ENCODE measurements around the gene GPR108. TPM values are rescaled to one million over a fixed set of nuclear protein-coding genes. Genes with fewer than 3 reads are reported as not detected.

GPR108 gene
- total RNA-seq, 6 experiments from 2014 or later: 22.3 to 53.0 (median 41.3) TPM

GRCh38 chr19:6725513-6726231, 11.7 kb downstream of the GPR108 start:
- ATAC-seq: peak; percentile 12 to 35 (median 20)
- Histone ChIP-seq H3K4me3 (peak overlapping the region in 2 of 3 donors; percentile 34 to 40), H3K4me1 (peaks cover 0 to 79% (median 23%) of the 10 kb centered on the region in 4 donors), H3K36me3 (no peaks in the 10 kb centered on the region), H3K27ac (peak overlapping the region; percentile 65 to 86 (median 67)), H3K9me3 (no peaks in the 10 kb centered on the region), H3K27me3 (no peaks in the 10 kb centered on the region)
- WGBS (ENCODE audit: insufficient coverage, low coverage, low lambda C conversion rate, missing lambda C conversion rate): 27% methylated on average over 12 of the region's 16 CpGs
- peak; percentile 25 for TF ChIP-seq POLR2A (IDR thresholded peaks at IDR 0.05)
- no peak for TF ChIP-seq CTCF (IDR thresholded peaks at IDR 0.05)
- intact Hi-C loops (cut with DNase I): no loop called here
- DNase-seq: peak in 2 of 3 donors; percentile 55 to 74

GRCh38 chr19:6724631-6725492, 12.5 kb downstream of the GPR108 start:
- 15% methylated on average over 15 of the region's 15 CpGs for WGBS (ENCODE audit: insufficient coverage, low coverage, low lambda C conversion rate, missing lambda C conversion rate)
- H3K27ac ChIP-seq: peak overlapping the region; percentile 65 to 86 (median 67)
- no peak for TF ChIP-seq CTCF (IDR thresholded peaks at IDR 0.05)
- no peak for TF ChIP-seq POLR2A (IDR thresholded peaks at IDR 0.05)
- no peaks in the 10 kb centered on the region for H3K9me3 ChIP-seq
- DNase-seq (peak in 2 of 3 donors; percentile 29 to 35), ATAC-seq (peak in 1 of 4 donors; percentile 1)
- H3K36me3 ChIP-seq: no peaks in the 10 kb centered on the region
- intact Hi-C loops (cut with DNase I): no loop called here
- H3K4me1 ChIP-seq: peaks cover 0 to 79% (median 23%) of the 10 kb centered on the region in 4 donors
- H3K27me3 ChIP-seq: no peaks in the 10 kb centered on the region
- peak overlapping the region; percentile 1 to 40 (median 34) for H3K4me3 ChIP-seq

- no peaks in the 10 kb centered on the region for H3K36me3 ChIP-seq
- ATAC-seq: no peak
- intact Hi-C loops (cut with DNase I): no loop called here
- WGBS (ENCODE audit: insufficient coverage, low coverage, low lambda C conversion rate, missing lambda C conversion rate): 23% methylated on average over 5 of the region's 5 CpGs
- peak overlapping the region; percentile 65 to 86 (median 67) for H3K27ac ChIP-seq
- H3K9me3 ChIP-seq: no peaks in the 10 kb centered on the region
- peaks cover 0 to 70% (median 20%) of the 10 kb centered on the region in 4 donors for H3K4me1 ChIP-seq
- no peaks in the 10 kb centered on the region for H3K27me3 ChIP-seq
- TF ChIP-seq CTCF (IDR thresholded peaks at IDR 0.05) (no peak), POLR2A (IDR thresholded peaks at IDR 0.05) (no peak)
- H3K4me3 ChIP-seq: peak overlapping the region; percentile 12 to 95 (median 39)
- peak in 2 of 3 donors; percentile 12 to 23 for DNase-seq
Measured at GRCh38 chr19:6723738-6724137, 13.6 kb downstream of the GPR108 start.

- peak overlapping the region; percentile 65 to 86 (median 67) for H3K27ac ChIP-seq
- no peaks in the 10 kb centered on the region for H3K9me3 ChIP-seq
- TF ChIP-seq POLR2A (IDR thresholded peaks at IDR 0.05): peak; percentile 49
- no peak for TF ChIP-seq CTCF (IDR thresholded peaks at IDR 0.05)
- peaks cover 0 to 64% (median 17%) of the 10 kb centered on the region in 4 donors for H3K4me1 ChIP-seq
- WGBS (ENCODE audit: insufficient coverage, low coverage, low lambda C conversion rate, missing lambda C conversion rate): 2% methylated on average over 11 of the region's 13 CpGs
- DNase-seq (peak; percentile 68 to 90 (median 78)), ATAC-seq (peak in 3 of 4 donors; percentile 4 to 25 (median 5))
- H3K36me3 ChIP-seq: peaks cover 0 to 3% (median 2%) of the 10 kb centered on the region in 4 donors
- intact Hi-C loops (cut with DNase I): no loop called here
- H3K4me3 ChIP-seq: peak overlapping the region; percentile 12 to 95 (median 39)
- no peaks in the 10 kb centered on the region for H3K27me3 ChIP-seq
Measured at GRCh38 chr19:6723108-6723618, 14.2 kb downstream of the GPR108 start.
